ENCODE measurements around the gene PNRC1. TPM values are rescaled to one million over a fixed set of nuclear protein-coding genes. Genes with fewer than 3 reads are reported as not detected.
A peak's percentile ranks its signal among the peaks of the same experiment; 100 is the strongest.

Gene PNRC1
- total and polyA plus RNA-seq, 4 donors = 54.9 to 329 (median 141) TPM

- peak; percentile 99 to 100 (median 99) for DNase-seq
- peak; percentile 74 for ATAC-seq (ENCODE audit: insufficient read depth, low FRiP score)
- TF ChIP-seq CTCF (IDR thresholded peaks at IDR 0.05; ENCODE audit: control extremely low read depth, extremely low read depth) = no peak
- Histone ChIP-seq H3K9me3 (ENCODE audit: control insufficient read depth in 4 of 4, insufficient read depth in 3 of 4, low read length in 3 of 4) (no peaks in the 10 kb centered on the region), H3K27ac (ENCODE audit: low read depth in 1 of 2, low read length in 1 of 2) (peak overlapping the region; percentile 100), H3K9ac (ENCODE audit: insufficient read depth in 1 of 2, low read length in 2 of 2) (peak overlapping the region; percentile 99 to 100), H3K4me3 (peak overlapping the region; percentile 96), H3K27me3 (ENCODE audit: control insufficient read depth in 3 of 3, insufficient read depth in 3 of 3, low read length in 2 of 3) (no peaks in the 10 kb centered on the region), H3K36me3 (ENCODE audit: control insufficient read depth in 4 of 4, insufficient read depth in 4 of 4, low read length in 4 of 4) (peaks cover 3 to 38% (median 26%) of the 10 kb centered on the region in 4 donors), H3K4me1 (ENCODE audit: control insufficient read depth in 5 of 5, insufficient read depth in 5 of 5, low read length in 5 of 5) (peaks cover 0 to 28% (median 12%) of the 10 kb centered on the region in 5 donors)
- 0 to 1% methylated on average over 54 to 69 of the region's 69 CpGs for WGBS, 2 donors
Observed at GRCh38 chr6:89081423-89082322, 1.1 kb downstream of the PNRC1 start.

GRCh38 chr6:89082486-89082891, 1.9 kb downstream of the PNRC1 start:
- 0 to 1% methylated on average over 9 of the region's 9 CpGs for WGBS, 2 donors
- peaks cover 0 to 28% (median 12%) of the 10 kb centered on the region in 5 donors for H3K4me1 ChIP-seq (ENCODE audit: control insufficient read depth in 5 of 5, insufficient read depth in 5 of 5, low read length in 5 of 5)

GRCh38 chr6:89084542-89084941, 4.0 kb downstream of the PNRC1 start:
- Histone ChIP-seq H3K27me3 (ENCODE audit: control insufficient read depth in 3 of 3, insufficient read depth in 3 of 3, low read length in 2 of 3) (no peaks in the 10 kb centered on the region), H3K27ac (ENCODE audit: low read depth in 1 of 2, low read length in 1 of 2) (no peak overlapping the region), H3K36me3 (ENCODE audit: control insufficient read depth in 4 of 4, insufficient read depth in 4 of 4, low read length in 4 of 4) (peaks cover 3 to 42% (median 26%) of the 10 kb centered on the region in 4 donors), H3K4me1 (ENCODE audit: control insufficient read depth in 5 of 5, insufficient read depth in 5 of 5, low read length in 5 of 5) (peaks cover 0 to 19% (median 9%) of the 10 kb centered on the region in 5 donors), H3K9ac (ENCODE audit: insufficient read depth in 1 of 2, low read length in 2 of 2) (no peak overlapping the region), H3K9me3 (ENCODE audit: control insufficient read depth in 4 of 4, insufficient read depth in 3 of 4, low read length in 3 of 4) (no peaks in the 10 kb centered on the region), H3K4me3 (no peak overlapping the region)
- TF ChIP-seq CTCF (IDR thresholded peaks at IDR 0.05; ENCODE audit: control extremely low read depth, extremely low read depth) = no peak
- DNase-seq (peak in 1 of 3 donors; percentile 10), ATAC-seq (ENCODE audit: insufficient read depth, low FRiP score) (no peak)

More at GRCh38 chr6:89082486-89082891, 1.9 kb downstream of the PNRC1 start:
- Histone ChIP-seq H3K9ac (ENCODE audit: insufficient read depth in 1 of 2, low read length in 2 of 2) (peak overlapping the region; percentile 99 to 100), H3K27ac (ENCODE audit: low read depth in 1 of 2, low read length in 1 of 2) (peak overlapping the region; percentile 50 to 96), H3K36me3 (ENCODE audit: control insufficient read depth in 4 of 4, insufficient read depth in 4 of 4, low read length in 4 of 4) (peaks cover 3 to 40% (median 26%) of the 10 kb centered on the region in 4 donors), H3K4me3 (peak overlapping the region; percentile 76), H3K9me3 (ENCODE audit: control insufficient read depth in 4 of 4, insufficient read depth in 3 of 4, low read length in 3 of 4) (no peaks in the 10 kb centered on the region), H3K27me3 (ENCODE audit: control insufficient read depth in 3 of 3, insufficient read depth in 3 of 3, low read length in 2 of 3) (no peaks in the 10 kb centered on the region)
- ATAC-seq (ENCODE audit: insufficient read depth, low FRiP score) (no peak), DNase-seq (peak; percentile 22 to 66 (median 61))
- TF ChIP-seq CTCF (IDR thresholded peaks at IDR 0.05; ENCODE audit: control extremely low read depth, extremely low read depth) = no peak

Data from lung (tissue), 12 donors.